OCI-LY7 (cell line): ENCODE results near the gene GADL1.

ENCODE experiments used
- CTCF ChIP-seq: fragments of 200-600 bp; sonication (generic); conservative IDR thresholded peaks from 2 replicates; pipeline ENCODE4 v1.5.1; 2014; ENCODE audit warnings: mild to moderate bottlenecking, antibody characterized with exemption, low read length, moderate library complexity, mixed read lengths
- EZH2phosphoT487 ChIP-seq: fragments of 200-600 bp; sonication (generic); IDR thresholded peaks from 2 replicates; pipeline ENCODE4 v1.6.1; 2018; ENCODE audit warnings: low read depth, borderline replicate concordance, mild to moderate bottlenecking, mixed run types, antibody characterized with exemption, low read length, moderate library complexity, mixed read lengths

DNA sequence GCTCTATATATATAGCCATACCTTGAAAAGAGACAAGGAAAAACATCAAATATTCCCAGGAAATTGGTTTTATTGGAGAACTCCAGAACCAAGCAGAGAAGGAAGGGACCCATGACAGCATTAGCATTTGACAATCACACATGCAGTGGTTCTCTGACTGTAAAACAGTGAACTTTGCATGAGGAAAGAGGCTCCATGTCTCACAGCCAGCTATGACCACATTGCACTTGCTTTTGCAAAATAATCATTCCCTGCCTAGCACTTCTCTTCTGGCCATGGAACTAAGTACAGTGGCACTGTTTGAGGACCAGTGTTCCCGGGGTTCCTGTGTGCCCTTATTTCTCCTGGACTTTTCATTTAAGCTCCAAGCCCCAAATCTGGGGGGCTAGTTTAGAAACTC, 202.5 kb downstream of the GADL1 start:
- TF ChIP-seq CTCF (no peak), EZH2phosphoT487 (no peak)
